Hematopoietic multipotent progenitor cell treated with erythropoietin and hydrocortisone succinate and interleukin-3 and kit ligand, for 4 days (in vitro differentiated cells): ENCODE data around the gene IL6R.
"Not testable (repeated sequence)": the region's sequence is repeated elsewhere in the genome, so short reads cannot be mapped to it uniquely, and the experiment has no call there.

Source experiments
- DNase-seq: peaks from one replicate; pipeline ENCODE4 v3.0.0-alpha.2; 2015

The IL6R gene

DNA sequence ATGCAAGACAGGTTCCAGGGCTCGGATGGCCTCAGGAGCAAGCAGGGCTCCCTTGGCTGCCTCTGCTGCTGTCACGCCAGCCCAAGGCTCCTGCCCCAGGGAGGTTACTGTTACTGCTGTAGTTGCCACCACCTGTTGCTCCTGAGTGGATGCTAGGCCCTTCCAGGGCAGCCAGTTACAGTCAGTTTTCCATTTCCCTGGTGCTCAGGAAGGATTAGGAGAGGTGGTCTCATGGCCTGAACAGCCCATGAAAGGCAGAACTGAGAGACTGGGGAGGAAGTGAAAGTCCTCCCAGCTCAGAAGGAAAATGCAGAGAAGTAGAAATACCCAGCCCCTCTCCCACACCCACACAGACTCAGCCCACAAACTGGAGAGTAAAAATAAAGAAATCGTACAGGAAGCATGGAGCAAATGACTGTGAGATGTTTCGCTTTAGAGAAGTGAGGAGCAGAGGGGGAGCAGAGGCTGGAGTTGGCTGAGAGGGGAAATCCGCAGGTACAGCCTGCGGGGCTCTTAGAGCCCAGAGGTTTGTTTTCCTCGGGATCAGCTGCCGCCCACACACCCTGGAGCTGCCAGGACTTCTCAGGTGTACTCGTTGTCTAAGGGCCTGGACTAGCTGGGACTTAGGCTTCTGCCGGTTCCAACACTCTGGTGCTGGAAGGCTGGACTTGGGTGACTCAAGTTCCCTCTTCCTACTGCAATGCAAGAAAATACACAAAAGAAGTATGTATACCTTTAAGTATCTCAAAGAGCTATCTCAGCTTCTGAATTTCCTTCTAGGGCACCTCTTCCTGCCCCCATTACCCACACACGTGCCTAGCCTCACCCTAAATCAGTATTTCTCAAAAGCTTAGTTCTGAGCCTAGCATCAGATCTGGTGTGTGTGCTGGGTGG is 2.3 kb downstream of the IL6R start:
- DNase-seq: peak; percentile 51

DNA sequence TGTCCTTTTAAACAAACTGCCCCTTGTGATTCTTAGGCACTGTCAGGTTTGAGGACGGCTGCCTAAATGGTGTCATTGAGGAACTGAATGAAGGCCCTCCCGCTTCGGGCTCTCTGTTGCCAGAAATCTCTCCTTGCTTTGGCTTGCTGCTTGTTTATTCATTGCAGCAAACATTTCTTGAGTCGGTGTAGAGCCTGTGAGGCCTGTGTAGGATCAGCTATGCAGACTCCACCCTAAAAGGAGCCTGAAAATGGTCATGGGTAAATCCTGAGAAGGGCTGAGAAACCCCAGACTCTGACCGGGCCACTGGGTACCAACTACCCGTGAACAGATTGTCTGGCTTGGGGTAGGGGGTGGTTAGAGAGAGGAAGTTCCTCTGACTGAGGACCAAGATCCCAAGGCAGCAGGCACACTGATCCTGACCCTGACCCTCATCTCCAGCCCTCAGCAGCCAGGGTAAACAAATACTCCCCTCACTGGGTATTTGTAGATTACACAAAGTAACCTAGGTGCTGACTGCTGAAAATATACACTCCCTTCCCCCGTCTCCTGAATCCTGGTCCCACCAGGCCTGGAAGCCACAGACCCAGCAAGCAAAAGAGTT is 3.1 kb downstream of the IL6R start:
- no peak for DNase-seq

DNA sequence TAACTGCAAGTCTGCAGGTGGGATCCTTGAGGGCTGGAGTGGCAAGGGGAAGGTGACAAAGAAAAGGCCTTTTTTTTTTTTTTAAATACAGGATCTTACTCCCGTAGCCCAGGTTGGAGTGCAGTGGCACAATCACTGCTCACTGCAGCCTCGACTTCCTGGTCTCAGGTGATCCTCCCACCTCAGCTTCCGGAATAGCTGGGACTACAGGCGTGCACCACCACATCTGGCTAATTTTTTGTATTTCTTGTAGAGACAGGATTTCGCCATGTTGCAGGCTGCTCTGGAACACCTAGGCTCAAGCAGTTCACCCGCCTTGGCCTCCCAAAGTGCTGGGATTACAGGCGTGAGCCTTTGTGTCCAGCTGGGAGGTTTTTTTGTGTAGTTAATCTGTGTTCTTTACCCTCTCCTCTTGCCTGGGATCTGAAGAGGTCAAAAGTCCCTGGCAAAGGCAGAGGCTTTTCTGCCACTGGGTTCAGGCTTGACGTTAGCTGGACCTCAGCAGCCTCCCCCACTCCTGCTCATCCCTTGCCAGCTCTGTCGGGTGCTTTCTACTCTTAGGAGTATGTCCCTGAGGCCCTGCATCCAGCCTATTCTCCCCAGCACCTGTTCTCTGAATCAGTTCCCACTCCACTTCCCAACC is 5.2 kb downstream of the IL6R start:
- DNase-seq: no peak

DNA sequence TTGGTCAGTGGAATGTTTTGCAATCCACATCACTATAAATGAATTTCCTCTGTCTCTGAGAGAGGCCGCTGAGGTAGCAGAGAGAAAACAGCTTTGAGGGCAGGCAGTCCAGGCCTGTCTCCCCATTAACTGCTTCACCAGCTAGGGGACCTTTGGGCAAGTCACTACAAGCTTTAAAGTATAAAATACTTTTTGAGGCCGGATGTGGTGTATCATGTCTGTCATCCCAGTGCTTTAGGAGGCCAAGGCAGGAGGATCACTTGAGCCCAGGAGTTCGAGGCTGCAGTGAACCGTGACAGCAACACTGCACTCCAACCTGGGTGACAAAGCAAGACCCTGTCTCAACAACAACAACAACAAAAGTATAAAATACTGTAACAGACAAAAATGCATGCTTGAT is 6.4 kb downstream of the IL6R start:
- no peak for DNase-seq

DNA sequence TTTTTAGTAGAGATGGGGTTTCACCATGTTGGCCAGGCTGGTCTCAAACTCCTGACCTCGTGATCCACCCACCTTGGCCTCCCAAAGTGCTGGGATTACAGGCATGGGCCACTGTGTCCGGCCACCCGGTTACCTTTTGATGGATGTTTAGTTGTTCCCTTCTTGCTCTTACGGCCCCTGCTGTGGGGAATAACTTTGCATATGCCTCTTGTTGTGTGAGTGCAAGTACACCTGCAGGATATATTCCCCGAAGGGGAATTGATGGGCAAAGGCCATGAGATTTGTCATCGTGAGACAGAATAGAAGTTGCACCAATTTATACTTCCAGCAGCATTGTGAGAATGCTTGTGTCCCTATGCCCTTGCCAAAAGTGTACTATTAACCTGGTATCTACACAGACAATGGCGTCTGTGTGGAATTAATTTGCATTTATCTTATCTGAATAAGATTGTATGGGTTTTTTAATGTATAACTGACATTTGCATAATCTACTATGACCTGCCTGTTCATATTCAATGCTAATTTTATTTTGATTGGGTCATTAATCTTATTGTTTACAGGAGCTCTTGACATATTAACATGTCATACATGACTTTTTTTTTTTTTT is 8.1 kb downstream of the IL6R start:
- DNase-seq: no peak

DNA sequence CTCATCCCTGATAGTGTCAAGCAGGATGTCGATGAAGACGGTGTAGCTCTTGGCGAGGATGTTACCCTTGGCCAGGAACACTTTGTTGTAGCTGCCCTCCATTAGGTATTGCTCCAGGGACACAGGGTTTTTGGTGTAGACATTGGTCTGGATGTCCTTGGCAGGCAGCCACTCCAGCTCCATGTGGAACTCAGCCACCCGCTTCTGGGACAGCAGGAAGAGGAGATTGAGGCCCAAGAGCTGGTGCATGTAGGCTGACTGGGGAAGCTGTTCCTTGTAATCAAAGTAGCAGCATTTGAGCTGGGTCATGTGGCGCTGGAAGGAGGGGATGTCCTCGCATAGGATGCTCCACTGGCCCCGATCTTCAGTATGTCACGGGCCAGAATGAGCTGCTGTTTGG is 9.5 kb downstream of the IL6R start:
- DNase-seq: no peak

DNA sequence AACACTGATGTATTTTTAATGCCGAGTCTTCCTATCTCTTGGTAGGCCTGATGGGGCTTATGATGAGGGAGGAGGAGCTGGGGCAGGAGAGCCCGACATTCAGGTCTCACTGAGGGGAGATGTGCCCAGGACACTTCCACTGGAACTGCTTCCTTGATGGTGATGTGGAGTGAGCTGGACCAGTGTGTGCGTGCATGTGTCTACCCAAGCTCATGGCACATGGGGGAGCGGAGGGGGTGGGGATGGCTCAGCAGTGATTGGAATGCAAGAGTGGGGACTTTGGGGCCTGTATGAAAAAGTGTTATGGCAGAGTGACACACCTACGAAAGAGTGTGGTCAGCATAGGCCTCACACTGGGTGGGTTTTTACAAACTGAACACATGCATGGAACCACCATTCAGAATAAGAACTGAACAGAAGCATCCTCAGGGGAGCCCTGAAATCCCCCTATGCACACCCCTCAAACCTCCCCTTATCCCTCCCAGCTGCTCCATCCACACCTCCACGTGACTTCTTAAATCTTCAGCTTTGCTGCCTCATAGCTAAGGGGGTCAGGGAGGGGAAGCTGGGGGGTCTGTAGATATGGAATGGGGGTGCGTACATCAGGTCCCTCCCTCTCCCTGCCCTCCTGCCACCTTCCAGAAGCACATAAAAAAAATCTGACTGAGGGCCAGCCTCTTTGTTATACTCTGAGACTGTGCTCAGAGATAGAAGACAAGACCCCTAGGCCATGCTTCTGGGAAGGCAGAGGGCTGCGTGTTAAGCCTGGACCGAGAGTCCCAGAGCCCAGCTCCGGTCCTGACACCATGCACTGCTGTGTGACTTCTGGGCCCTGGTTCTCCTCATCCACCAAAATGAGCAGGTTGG is 11.6 kb downstream of the IL6R start:
- DNase-seq: no peak

DNA sequence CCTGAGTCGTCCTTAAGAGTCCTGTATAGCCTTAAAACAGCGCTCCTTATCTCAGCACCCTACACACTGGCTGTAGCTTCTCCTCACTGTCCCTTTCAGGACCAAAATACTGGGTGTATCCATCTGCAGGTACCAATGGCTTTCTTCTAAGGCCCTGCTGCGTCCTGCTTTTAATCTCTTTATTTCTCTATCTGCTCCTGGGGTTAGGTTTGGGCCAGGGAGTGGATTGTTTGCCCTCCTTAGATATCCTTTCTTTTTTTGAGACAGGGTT is 12.1 kb downstream of the IL6R start:
- no peak for DNase-seq

DNA sequence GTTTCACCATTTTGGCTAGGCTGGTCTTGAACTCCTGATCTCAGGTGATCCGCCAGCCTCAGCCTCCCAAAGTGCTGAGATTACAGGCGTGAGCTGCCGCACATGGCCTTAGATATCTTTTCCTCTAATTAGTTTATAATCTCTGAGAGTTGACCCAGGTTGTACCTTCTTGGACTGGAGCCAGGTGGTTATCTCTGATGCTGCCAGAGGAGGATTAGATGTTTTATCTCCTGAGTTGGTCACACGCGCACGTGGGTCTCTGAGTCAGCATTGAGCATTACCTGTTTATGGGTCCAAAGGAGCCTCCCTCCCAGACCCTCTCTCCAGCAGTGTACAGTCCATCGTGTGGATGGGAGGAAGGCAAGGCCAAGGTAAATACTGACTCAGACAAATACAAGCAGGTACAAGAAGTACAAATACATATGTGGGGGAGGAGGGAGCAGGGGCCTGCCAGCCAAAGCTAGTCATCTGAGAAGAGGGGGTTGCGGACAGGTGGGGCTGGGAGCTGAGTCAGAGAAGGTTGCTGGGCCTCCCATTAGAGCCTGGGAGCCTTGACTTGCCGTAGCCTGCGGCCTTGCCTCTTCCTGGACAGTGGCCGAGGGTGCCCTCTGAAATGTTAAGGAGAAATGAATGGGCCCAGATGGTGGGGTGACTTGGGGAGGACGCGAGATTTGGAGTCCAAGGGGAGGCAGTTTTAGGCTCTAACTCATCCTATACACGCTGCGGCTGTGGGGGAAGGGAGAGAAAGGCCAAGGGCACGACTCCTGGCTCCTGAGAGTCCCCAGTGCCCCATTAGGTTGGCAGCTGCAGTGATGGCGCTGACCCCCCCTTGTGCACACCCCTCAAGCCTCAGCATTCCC is 13.1 kb downstream of the IL6R start:
- DNase-seq: no peak

DNA sequence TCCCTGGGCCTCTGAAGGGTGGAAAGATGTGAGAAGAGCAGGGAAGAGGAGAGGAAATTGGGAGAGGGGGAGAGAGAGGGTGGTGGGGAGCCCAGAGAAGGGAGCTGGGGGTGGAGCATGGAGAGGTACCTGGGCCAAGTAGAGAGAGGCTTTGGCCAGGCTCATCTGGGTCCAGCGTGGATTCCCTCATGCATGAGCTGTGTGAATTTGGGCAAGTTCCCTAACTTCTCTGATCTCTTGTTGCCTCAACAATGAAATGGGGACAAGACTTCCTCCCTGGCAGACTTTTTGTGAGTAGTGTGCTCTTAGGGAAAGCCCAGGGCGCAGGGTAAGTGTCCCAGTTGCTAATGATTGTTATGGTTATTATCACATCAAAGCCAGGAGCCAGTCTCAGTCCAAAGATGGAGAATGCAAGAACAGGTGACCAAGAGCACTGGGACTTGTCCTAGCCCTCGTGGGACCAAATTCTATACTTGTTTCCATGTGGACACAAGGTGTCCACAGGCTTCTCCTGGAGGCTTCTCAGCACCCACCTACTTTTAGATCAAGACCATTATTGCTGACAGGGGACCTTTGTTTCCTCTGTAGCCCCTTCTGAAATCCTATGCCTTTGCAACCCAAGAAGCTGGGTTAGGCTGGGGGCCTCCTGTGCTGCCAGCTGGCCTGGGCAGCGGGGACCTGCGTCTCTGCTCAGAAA is 13.9 kb downstream of the IL6R start:
- DNase-seq: no peak

DNA sequence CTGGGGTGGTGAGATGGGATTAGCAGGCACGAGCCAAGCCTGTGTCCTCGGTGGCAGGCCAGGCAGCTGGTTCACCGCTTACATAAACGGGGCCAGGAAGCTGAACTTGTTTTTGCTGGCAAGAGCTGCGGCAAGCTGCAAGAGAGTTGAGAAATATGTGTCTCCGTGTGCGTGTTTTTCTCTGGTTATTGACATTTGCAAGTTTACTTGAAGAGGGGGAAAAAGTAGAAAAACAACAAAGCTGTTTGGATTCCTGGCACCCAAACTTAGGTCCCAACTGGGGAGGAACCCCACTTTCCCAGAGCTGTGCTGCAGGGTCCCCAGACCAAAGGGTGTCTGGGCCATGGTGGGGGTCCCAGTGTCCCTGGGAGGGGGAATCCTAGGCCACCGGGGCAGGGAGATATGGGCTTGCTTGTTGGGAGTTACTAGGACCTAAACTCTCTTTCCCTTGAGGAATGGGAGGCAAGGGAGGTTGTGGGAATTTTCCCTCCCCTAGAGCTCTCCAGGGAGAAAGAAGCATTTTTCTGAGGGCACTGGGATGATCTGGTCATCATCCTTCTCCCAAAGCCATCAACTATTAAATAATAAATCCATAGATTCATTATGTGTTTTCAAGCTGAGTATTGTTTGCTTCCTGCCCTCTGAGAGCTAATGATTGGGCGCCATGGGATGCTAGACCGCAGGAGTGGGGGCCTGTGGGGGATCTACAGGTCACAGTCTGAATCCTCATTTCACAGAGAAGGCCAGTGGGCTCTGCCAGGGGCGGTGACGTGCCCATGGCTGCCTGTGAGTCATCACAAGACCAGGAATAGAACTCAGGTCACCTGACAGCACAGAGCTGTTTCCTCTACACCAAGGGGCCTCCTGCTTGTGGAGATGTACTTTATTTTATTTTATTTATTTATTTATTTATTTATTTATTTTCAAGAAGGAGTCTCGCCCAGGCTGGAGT is 14.8 kb downstream of the IL6R start:
- DNase-seq: peak; percentile 75

DNA sequence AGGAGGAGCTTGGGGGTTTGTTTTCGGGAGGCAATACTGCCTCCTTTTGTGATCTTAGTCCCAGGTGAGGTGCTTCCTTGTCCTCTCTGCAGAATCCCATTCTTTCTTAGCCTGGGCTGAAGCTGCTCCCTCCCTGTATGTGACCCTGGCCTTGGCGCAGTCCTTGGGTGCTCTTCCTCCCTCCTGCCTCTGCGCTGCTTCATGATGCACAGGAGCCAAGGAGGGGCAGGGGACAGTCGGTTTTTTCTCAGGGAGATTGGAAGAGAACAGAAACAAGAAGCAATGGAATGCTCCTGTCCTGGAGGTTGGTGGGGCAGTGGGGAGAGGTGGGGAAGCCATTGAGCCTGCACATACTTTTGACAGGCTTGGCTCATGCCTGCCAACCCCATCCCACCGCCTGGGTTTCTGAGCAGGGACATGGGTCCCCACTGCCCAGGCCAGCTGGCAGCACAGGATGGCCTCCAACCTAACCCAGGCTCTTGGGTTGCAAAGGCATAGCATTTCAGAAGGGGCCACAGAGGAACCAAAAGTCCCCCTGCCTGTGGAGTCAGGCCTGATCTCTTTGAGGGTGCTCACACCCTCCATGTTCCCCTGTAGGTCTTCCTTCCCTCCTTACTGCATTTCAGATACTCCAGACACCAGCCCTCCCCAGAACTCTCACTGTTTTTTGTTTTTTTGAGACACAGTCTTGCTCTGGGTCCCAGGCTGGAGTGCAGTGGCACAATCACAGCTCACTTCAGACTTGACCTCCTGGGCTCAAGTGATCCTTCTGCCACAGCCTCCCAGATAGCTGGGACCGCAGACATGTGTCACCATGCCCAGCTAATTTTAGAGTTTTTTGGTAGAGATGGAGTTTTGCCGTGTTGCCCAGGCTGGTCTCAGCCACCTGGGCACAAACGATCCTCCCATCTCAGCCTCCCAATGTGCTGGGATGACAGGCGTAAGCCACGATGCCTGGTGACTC is 16.1 kb downstream of the IL6R start:
- no peak for DNase-seq

DNA sequence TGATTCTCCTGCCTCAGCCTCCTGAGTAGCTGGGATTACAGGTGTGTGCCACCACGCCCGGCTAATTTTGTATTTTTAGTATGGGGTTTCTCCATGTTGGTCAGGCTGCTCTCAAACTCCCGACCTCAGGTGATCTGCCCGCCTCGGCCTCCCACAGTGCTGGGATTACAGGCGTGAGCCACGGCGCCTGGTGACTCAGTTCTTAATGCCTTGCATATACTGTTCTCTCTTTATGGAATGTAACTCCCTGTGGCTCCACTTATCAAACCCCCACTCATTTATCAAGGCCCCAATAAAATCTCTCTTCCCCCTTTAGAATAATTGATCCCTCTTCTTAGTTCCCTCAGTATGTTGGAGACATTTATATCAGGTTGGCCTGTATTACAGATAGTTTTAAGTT is 16.9 kb downstream of the IL6R start:
- DNase-seq: not testable (repeated sequence)

DNA sequence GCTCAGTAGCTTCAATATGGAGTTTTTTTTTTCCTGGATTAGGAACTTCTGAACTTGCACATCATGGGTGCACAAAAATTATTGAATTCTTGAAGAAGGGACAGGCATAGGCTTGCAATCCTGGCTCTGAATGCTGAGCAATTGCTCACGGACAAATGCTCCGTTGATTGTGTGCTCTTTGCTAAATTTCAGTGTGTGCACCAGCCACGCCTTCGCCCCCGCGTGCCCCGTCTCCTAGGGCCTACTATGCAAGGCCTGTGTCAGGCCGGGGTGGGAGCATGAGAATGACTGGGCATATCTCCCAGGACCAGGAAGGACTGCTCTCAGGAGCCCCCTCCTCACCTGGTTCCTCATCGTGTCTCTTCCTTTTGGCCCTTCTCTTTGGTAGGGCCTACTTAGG is 17.4 kb downstream of the IL6R start:
- DNase-seq: no peak

DNA sequence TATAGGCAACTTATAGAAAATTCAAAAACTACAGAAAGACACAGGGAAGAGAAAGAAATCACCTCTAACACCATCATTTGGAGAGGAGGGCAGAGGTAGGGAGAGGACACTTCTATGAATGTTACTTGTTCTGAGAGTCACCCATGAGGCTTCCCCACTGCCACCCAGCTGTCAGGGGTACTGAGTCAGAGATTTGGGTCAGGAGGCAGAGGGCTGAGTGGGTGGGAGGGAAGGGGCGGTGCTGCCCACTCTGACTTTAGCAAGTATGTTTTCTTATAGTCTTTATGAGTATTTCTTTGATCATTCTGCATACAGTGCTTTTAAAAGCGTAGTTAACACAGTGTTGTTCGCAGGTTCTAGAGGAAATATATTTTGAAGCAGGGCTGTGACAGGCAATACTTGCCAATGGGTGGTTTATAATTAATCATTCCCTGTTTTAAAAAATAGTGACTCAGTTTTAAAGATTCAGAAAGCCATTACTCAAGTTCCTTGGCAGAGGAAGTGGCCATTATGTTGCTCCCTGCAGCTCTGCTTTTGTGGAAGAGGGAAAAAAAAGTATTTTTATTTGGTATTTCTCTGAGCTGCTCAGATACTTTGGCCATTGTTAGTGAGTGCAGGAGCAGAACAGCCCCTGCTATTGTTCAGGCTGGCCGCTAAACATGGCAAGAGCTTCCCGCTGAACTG is 18.3 kb downstream of the IL6R start:
- no peak for DNase-seq

DNA sequence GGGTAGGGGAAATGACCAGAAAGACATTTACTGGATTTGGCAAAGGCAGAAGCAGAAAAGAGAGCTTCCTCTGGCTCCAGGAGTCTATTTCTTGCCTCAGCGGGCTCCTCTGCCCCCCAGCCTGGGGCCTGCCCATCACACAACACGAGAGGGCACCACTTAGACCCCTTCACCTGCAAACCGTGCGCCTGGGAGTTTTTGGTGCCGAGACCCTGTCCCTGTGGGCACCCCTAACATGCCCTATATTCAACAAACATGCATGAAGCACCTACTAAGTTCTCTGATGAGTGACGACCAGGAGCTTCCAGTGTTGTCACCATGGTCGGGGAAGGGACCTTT is 18.8 kb downstream of the IL6R start:
- DNase-seq: no peak

DNA sequence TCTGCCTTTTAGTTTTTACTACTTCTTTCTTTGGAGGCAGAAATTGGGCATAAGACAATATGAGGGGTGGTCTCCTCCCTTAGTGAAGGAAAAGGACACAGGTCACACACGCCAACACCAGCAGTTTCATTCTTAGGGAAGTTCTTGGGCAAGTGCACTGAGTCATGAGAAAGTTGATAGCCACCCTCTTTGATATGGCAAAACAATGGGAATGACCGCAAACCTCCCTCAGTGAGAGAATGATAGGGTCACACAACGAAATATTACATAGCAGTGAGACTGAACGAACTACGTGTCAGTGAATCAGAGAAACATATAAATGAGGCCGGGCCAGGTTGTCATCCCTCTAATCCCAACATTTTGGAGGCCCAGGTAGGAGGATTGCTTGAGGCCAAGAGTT is 20.0 kb downstream of the IL6R start:
- DNase-seq: no peak
